ENCODE results near the gene ZNF77. TPM values are rescaled to one million over a fixed set of nuclear protein-coding genes. Genes with fewer than 3 reads are reported as not detected.
"Not testable (repeated sequence)": the region's sequence is repeated elsewhere in the genome, so short reads cannot be mapped to it uniquely, and the experiment has no call there.

Gene ZNF77
- total RNA-seq, 2 donors from 2014 or later = 5.4 to 5.5 TPM

GRCh38 chr19:2962018-2962670 is 17.4 kb upstream of the ZNF77 start:
- DNase-seq = peak; percentile 54 to 74
- no peaks in the 10 kb centered on the region for H3K9me3 Mint-ChIP-seq
- ATAC-seq (replicated peaks in 1 of 2) = peak; percentile 72 to 75

GRCh38 chr19:2960120-2960519 is 15.3 kb upstream of the ZNF77 start:
- no peaks in the 10 kb centered on the region for H3K27me3 Mint-ChIP-seq (ENCODE audit: low read depth)
- H3K27ac Mint-ChIP-seq = no peak overlapping the region
- ATAC-seq (replicated peaks in 1 of 2) (no peak), DNase-seq (no peak)
- no peaks in the 10 kb centered on the region for H3K4me1 Mint-ChIP-seq (ENCODE audit: low read depth)
- no peaks in the 10 kb centered on the region for H3K36me3 Mint-ChIP-seq (ENCODE audit: insufficient read depth in 2 of 2)
- H3K4me3 Mint-ChIP-seq = no peak overlapping the region
- no peaks in the 10 kb centered on the region for H3K9me3 Mint-ChIP-seq

More at GRCh38 chr19:2962018-2962670, 17.4 kb upstream of the ZNF77 start:
- H3K27ac Mint-ChIP-seq = no peak overlapping the region
- H3K36me3 Mint-ChIP-seq (ENCODE audit: insufficient read depth in 2 of 2) = no peaks in the 10 kb centered on the region
- H3K4me3 Mint-ChIP-seq = peak overlapping the region in 1 of 2 donors; percentile 32
- no peaks in the 10 kb centered on the region for H3K27me3 Mint-ChIP-seq (ENCODE audit: low read depth)
- H3K4me1 Mint-ChIP-seq (ENCODE audit: low read depth) = no peaks in the 10 kb centered on the region

DNA sequence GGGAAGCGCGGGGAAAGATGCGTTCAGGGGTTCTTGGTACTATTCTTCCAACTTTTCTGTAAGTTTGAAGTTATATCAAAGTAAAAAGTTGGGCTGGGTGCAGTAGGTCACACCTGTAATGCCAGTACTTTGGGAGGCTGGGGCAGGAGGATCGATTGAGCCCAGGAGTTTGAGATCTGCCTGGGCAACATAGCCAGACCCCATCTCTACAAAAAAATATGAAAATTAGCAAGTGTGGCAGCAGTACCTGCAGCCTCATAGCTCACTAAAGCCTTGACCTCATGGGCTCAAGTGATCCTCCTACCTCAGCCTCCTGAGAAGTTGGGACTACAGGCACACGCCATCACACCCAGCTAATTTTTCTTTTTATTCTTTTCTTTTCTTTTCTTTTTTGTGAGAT is 12.4 kb upstream of the ZNF77 start:
- ATAC-seq (replicated peaks in 1 of 2) (no peak), DNase-seq (no peak)
- Mint-ChIP-seq H3K27ac (no peak overlapping the region), H3K27me3 (ENCODE audit: low read depth) (no peaks in the 10 kb centered on the region), H3K4me3 (no peak overlapping the region), H3K36me3 (ENCODE audit: insufficient read depth in 2 of 2) (no peaks in the 10 kb centered on the region), H3K9me3 (no peaks in the 10 kb centered on the region), H3K4me1 (ENCODE audit: low read depth) (no peaks in the 10 kb centered on the region)

GRCh38 chr19:2952953-2953481 is 8.2 kb upstream of the ZNF77 start:
- no peaks in the 10 kb centered on the region for H3K27me3 Mint-ChIP-seq (ENCODE audit: low read depth)
- no peak overlapping the region for H3K27ac Mint-ChIP-seq
- no peak for ATAC-seq (replicated peaks in 1 of 2)
- peaks cover 22% of the 10 kb centered on the region for H3K4me1 Mint-ChIP-seq (ENCODE audit: low read depth)
- no peak for DNase-seq
- H3K36me3 Mint-ChIP-seq (ENCODE audit: insufficient read depth in 2 of 2) = peaks cover 2% of the 10 kb centered on the region in 2 donors
- H3K9me3 Mint-ChIP-seq = no peaks in the 10 kb centered on the region
- H3K4me3 Mint-ChIP-seq = no peak overlapping the region

DNA sequence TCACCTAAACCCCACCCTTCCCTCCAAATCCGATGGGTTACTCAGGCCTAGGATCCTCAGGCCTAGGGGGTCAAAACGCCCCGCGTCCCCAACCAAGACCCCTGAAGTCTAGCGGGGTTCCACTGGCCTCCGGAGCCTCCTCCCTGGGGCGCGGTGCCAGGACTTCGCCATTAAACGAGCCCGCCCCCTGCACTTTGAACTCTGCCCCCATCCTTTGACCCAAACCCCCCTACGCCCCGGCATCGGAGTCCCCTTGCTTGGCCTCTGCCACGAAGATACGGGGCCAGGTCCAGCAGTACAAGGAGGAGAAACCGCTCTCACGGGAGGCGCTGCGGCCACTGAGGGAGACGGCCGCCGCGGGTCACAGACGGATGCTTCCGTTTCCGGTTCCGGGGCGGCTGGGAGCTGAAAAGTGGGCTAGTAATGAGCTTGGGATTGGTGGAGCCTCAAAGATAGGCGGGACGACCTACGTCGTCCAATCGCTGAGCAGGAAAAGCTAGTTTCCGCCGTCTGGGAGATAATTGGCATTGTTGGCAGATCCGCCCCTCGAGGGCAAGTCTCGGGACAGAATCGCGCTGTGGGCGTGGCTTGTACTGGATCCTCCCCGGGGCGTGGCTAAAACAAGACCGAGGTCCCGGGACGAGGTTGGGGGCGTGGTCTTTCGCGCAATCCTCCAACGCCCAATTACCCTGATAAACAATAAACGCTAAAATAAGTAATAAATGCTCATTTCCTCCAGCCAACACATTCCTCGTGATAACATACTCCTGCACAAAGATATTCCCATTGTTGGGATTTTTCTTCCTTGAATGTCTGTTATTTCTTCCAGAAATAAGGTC is 5.7 kb upstream of the ZNF77 start:
- DNase-seq = peak; percentile 100
- peak overlapping the region; percentile 93 for H3K27ac Mint-ChIP-seq
- no peaks in the 10 kb centered on the region for H3K9me3 Mint-ChIP-seq
- peak overlapping the region; percentile 91 to 99 for H3K4me3 Mint-ChIP-seq
- H3K4me1 Mint-ChIP-seq (ENCODE audit: low read depth) = peaks cover 35% of the 10 kb centered on the region
- peak; percentile 98 for ATAC-seq (replicated peaks in 1 of 2)
- no peaks in the 10 kb centered on the region for H3K27me3 Mint-ChIP-seq (ENCODE audit: low read depth)
- peaks cover 2 to 4% of the 10 kb centered on the region in 2 donors for H3K36me3 Mint-ChIP-seq (ENCODE audit: insufficient read depth in 2 of 2)

DNA sequence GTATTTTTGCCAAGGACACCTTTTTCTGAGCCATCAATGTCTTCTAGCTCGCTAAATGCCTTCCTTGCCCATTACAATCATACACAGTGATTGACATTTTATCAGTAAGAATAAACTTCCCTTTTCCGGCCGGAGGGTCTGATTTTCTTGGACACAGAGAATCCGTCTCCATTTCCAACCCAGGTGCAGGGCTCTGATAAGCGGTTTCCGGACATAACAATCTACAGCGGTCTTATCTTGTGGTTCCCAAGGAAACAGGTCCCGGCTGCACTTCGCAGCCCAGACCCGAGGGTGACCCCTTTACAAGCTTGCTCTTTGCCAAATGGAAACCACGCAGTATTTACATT is 5.1 kb upstream of the ZNF77 start:
- Mint-ChIP-seq H3K27me3 (ENCODE audit: low read depth) (no peaks in the 10 kb centered on the region), H3K27ac (peak overlapping the region; percentile 93), H3K4me1 (ENCODE audit: low read depth) (peaks cover 41% of the 10 kb centered on the region), H3K9me3 (no peaks in the 10 kb centered on the region), H3K4me3 (peak overlapping the region; percentile 91 to 99), H3K36me3 (ENCODE audit: insufficient read depth in 2 of 2) (peaks cover 2 to 4% of the 10 kb centered on the region in 2 donors)
- ATAC-seq (replicated peaks in 1 of 2) = peak; percentile 1 to 3
- no peak for DNase-seq

DNA sequence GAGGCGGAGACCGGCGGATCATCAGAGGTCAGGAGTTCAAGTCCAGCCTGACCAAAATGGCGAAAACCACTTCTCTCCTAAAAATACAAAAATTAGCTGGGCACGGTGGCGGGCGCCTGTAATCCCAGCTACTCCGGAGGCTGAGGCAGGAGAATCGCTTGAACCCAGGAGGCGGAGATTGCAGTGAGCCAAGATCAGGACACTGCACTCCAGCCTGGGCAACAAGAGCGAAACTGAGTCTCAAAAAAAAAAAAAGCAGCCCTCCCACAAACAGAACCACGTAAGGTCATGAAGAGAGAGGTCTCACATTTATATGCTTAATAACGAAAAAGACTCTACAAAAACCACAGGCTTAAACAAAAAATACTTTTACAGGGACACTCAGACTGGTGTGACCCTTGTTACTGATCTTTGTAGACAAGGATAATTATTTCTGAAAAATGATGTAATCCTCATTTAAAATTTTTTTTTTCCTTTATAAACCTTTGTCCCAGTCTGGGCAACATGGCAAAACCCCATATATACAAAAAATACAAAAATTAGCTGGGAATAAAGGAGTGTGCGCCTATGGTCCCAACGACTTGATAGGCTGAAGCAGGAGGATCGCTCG is 909 bp upstream of the ZNF77 start:
- no peak overlapping the region for H3K27ac Mint-ChIP-seq
- peaks cover 61% of the 10 kb centered on the region for H3K4me1 Mint-ChIP-seq (ENCODE audit: low read depth)
- H3K9me3 Mint-ChIP-seq = no peaks in the 10 kb centered on the region
- H3K36me3 Mint-ChIP-seq (ENCODE audit: insufficient read depth in 2 of 2) = peaks cover 2 to 4% of the 10 kb centered on the region in 2 donors
- no peaks in the 10 kb centered on the region for H3K27me3 Mint-ChIP-seq (ENCODE audit: low read depth)
- peak overlapping the region; percentile 99 for H3K4me3 Mint-ChIP-seq
- ATAC-seq (replicated peaks in 1 of 2) = no peak
- no peak for DNase-seq

GRCh38 chr19:2944403-2944774 is 382 bp downstream of the ZNF77 start:
- H3K27ac Mint-ChIP-seq = peak overlapping the region; percentile 79

GRCh38 chr19:2942928-2943640 is 1.7 kb downstream of the ZNF77 start:
- peak overlapping the region; percentile 19 to 99 for H3K4me3 Mint-ChIP-seq
- no peak for ATAC-seq (replicated peaks in 1 of 2)
- H3K4me1 Mint-ChIP-seq (ENCODE audit: low read depth) = peaks cover 40% of the 10 kb centered on the region
- peaks cover 0 to 3% of the 10 kb centered on the region in 2 donors for H3K36me3 Mint-ChIP-seq (ENCODE audit: insufficient read depth in 2 of 2)
- H3K27ac Mint-ChIP-seq = no peak overlapping the region
- DNase-seq = no peak
- no peaks in the 10 kb centered on the region for H3K27me3 Mint-ChIP-seq (ENCODE audit: low read depth)
- H3K9me3 Mint-ChIP-seq = no peaks in the 10 kb centered on the region

More at GRCh38 chr19:2944403-2944774, 382 bp downstream of the ZNF77 start:
- no peaks in the 10 kb centered on the region for H3K27me3 Mint-ChIP-seq (ENCODE audit: low read depth)
- no peaks in the 10 kb centered on the region for H3K9me3 Mint-ChIP-seq
- no peak for DNase-seq
- peak overlapping the region; percentile 99 for H3K4me3 Mint-ChIP-seq
- H3K4me1 Mint-ChIP-seq (ENCODE audit: low read depth) = peaks cover 51% of the 10 kb centered on the region
- no peak for ATAC-seq (replicated peaks in 1 of 2)
- H3K36me3 Mint-ChIP-seq (ENCODE audit: insufficient read depth in 2 of 2) = peaks cover 2% of the 10 kb centered on the region in 2 donors

GRCh38 chr19:2935863-2936262 is 8.9 kb downstream of the ZNF77 start:
- H3K4me3 Mint-ChIP-seq; DNase-seq; H3K27ac Mint-ChIP-seq; H3K4me1 Mint-ChIP-seq (ENCODE audit: low read depth); ATAC-seq (replicated peaks in 1 of 2); H3K27me3 Mint-ChIP-seq (ENCODE audit: low read depth): not testable (repeated sequence)
- Mint-ChIP-seq H3K9me3 (peaks cover 14 to 19% of the 10 kb centered on the region in 2 donors), H3K36me3 (ENCODE audit: insufficient read depth in 2 of 2) (peaks cover 36 to 54% of the 10 kb centered on the region in 2 donors)

DNA sequence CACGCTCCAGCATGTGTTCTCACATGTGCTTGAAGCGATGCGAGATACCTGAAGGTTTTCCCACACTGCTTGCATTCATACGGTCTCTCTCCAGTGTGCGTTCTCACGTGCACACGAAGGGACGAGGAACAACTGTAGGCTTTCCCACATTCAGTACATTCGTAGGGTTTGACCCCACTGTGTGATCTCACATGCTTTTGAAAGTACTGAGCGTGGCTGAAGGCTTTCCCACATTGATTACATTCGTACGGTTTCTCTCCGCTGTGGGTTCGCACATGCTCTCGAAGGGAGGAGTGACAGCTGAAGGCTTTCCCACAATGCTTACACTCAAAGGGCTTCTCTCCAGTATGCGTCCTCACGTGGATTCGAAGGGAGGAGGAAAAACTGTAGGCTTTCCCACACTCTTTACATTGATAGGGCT is 11.3 kb downstream of the ZNF77 start:
- Mint-ChIP-seq H3K27ac (no peak overlapping the region), H3K27me3 (ENCODE audit: low read depth) (no peaks in the 10 kb centered on the region), H3K36me3 (ENCODE audit: insufficient read depth in 2 of 2) (peaks cover 39 to 65% of the 10 kb centered on the region in 2 donors), H3K9me3 (peaks cover 18 to 23% of the 10 kb centered on the region in 2 donors), H3K4me3 (no peak overlapping the region), H3K4me1 (ENCODE audit: low read depth) (no peaks in the 10 kb centered on the region)
- DNase-seq (no peak), ATAC-seq (replicated peaks in 1 of 2) (no peak)

DNA sequence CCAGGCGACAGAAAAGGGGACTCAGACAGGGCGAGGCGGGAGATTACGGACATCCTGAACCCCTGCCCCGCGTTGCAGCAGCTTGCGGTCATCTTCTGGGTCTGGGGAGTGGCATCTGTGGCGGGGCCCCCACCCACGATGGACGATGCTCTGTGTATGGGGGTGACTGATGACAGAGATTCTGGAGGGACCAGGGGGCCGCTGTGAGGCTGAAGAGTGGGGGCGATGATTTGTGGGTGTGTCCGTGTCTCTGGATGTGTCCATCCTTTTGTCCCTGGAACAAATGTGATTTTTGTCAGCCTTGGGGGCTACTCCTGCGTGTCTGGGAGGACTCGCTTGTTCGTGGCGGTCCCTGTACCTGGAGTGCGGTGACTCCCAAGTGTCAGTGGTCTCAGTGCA is 17.7 kb downstream of the ZNF77 start:
- no peak overlapping the region for H3K27ac Mint-ChIP-seq
- ATAC-seq (replicated peaks in 1 of 2) = no peak

More for the DNA sequence above, 17.7 kb downstream of the ZNF77 start:
- no peaks in the 10 kb centered on the region for H3K4me1 Mint-ChIP-seq (ENCODE audit: low read depth)
- H3K27me3 Mint-ChIP-seq (ENCODE audit: low read depth) = no peaks in the 10 kb centered on the region
- peaks cover 8% of the 10 kb centered on the region in 2 donors for H3K9me3 Mint-ChIP-seq
- H3K36me3 Mint-ChIP-seq (ENCODE audit: insufficient read depth in 2 of 2) = peaks cover 8 to 18% of the 10 kb centered on the region in 2 donors
- no peak for DNase-seq
- H3K4me3 Mint-ChIP-seq = no peak overlapping the region
